Psoas muscle (tissue), 8 donors: ENCODE data around the gene SPTBN4. TPM values are rescaled to one million over a fixed set of nuclear protein-coding genes. Genes with fewer than 3 reads are reported as not detected.

Experiments used
- ATAC-seq, 4 donors: fragments of 200-7000 bp; cut with Tn5 transposase; one replicate each; pipeline ENCODE4 v1.9.1; 2020; ENCODE audit warnings: moderate library complexity in 3 of 4, mild to moderate bottlenecking in 2 of 4
- DNase-seq, 2 donors: peaks; one replicate each; pipeline ENCODE4 v3.0.0-alpha.2; 2020
- H3K27ac ChIP-seq: fragments of 200-600 bp; one replicate; pipeline ENCODE4 v1.8.0; 2022
- H3K27me3 ChIP-seq, 3 donors: fragments of 200-600 bp in 1 of 3; one replicate each; pipeline versions ENCODE4 v1.6.1 to v1.8.0; 2013 to 2022; ENCODE audit warnings: low read length in 2 of 3, mild to moderate bottlenecking in 2 of 3, moderate library complexity in 1 of 3; ENCODE audit not compliant: insufficient read depth in 3 of 3
- H3K36me3 ChIP-seq, 2 donors: fragments of 200-600 bp in 1 of 2; one replicate each; pipeline versions ENCODE4 v1.6.1 to v1.8.0; 2013 to 2022; ENCODE audit warnings: low read depth in 1 of 2, mild to moderate bottlenecking in 1 of 2, moderate library complexity in 1 of 2; ENCODE audit not compliant: insufficient read depth in 1 of 2
- H3K4me1 ChIP-seq: fragments of 200-600 bp; one replicate; pipeline ENCODE4 v1.8.0; 2022
- H3K4me3 ChIP-seq: fragments of 200-600 bp; one replicate; pipeline ENCODE4 v1.8.0; 2022; ENCODE audit warnings: mild to moderate bottlenecking
- H3K9me3 ChIP-seq: fragments of 200-600 bp; one replicate; pipeline ENCODE4 v1.8.0; 2022
- CTCF ChIP-seq: fragments of 200-600 bp; IDR thresholded peaks from one replicate; pipeline ENCODE4 v1.8.0; 2022; ENCODE audit warnings: antibody characterized with exemption
- WGBS, 3 donors: extraction: QIAGEN DNeasy Blood & Tissue Kit; methylation state at CpG; one replicate each; pipeline versions ENCODE4 v1.1.6 to v1.1.7; 2013; 5-methylcytosine and 5-hydroxymethylcytosine counted together
- intact Hi-C, 2 donors: fragments of 100-400 bp; cut with DNase I; formaldehyde crosslinking; loops; one replicate each; pipeline versions ENCODE4 v1.11.0 to v1.14.2; 2022
- polyA plus RNA-seq, 3 donors: library from polyadenylated mRNA; stranded (reverse); fragments of 200-250 nt; gene quantifications; one replicate each; pipeline ENCODE4 v1.2.3, GENCODE V29; 2013
- total RNA-seq, 4 donors: library from RNA; stranded (reverse); fragmentation: NEBNext Ultra II Directional in 2 of 4; extraction: Animal tissue kit (Norgen Biotek cat#: 25700) in 2 of 4; gene quantifications; one replicate each; pipeline versions ENCODE4 v1.2.1 to v1.2.4, GENCODE V29; 2021 to 2023
- donor health status: healthy with polysubstance abuse.
- donor health status: DM: no; HTN: no; CAD: no; lungs with moderate emphysema.
- donor health status: Bipolar disorder and iron deficiency.
- donor health status: healthy.
- donor health status: DM: yes; HTN: yes; CAD: no.
- donor health status: DM: no; HTN: no; CAD: no.
- donor health status: DM: no; HTN: no; CAD: no.
- donor health status: DM: yes; HTN: yes; CAD: no.

Gene SPTBN4
- total and polyA plus RNA-seq, 7 donors = 0.66 to 4.7 (median 2.8) TPM

- H3K9me3 ChIP-seq = no peaks in the 10 kb centered on the region
- no peak for TF ChIP-seq CTCF
- H3K36me3 ChIP-seq = no peaks in the 10 kb centered on the region
- H3K4me3 ChIP-seq = peak overlapping the region; percentile 85
- intact Hi-C loops = loop anchor here in 1 of 2 donors (2.0 to 5.0 kb wide), 2 partner anchors 44 to 132 kb away; no protein-coding TSS in a partner anchor
- 10 to 16% (median 14%) methylated on average over 11 of the region's 11 CpGs for WGBS, 3 donors
- DNase-seq = no peak
- H3K27ac ChIP-seq = peak overlapping the region; percentile 94
- H3K27me3 ChIP-seq = no peaks in the 10 kb centered on the region
- ATAC-seq = peak; percentile 32 to 37 (median 34)
- peaks cover 12% of the 10 kb centered on the region for H3K4me1 ChIP-seq
Measured at GRCh38 chr19:40465025-40465556, 1.7 kb upstream of the SPTBN4 start.

- Histone ChIP-seq H3K4me1 (peaks cover 12% of the 10 kb centered on the region), H3K36me3 (no peaks in the 10 kb centered on the region), H3K27me3 (no peaks in the 10 kb centered on the region), H3K27ac (peak within 1 kb of the TSS; percentile 94), H3K9me3 (no peaks in the 10 kb centered on the region), H3K4me3 (peak within 1 kb of the TSS; percentile 85)
- DNase-seq (peak; percentile 100), ATAC-seq (peak; percentile 90 to 94 (median 92))
- intact Hi-C loops = loop anchor here in 1 of 2 donors (2.0 to 5.0 kb wide), 2 partner anchors 45 to 132 kb away; no protein-coding TSS in a partner anchor
- TF ChIP-seq CTCF = no peak
- 0% methylated on average over 49 to 54 of the region's 54 CpGs for WGBS, 3 donors
Measured at GRCh38 chr19:40465557-40466218, 1.1 kb upstream of the SPTBN4 start, which contains the start of gene BLVRB. Gene BLVRB, minus strand, starts transcription at chr19:40465745. Its CDS starts 57 bp downstream, at chr19:40465688.

- peak overlapping the region; percentile 85 for H3K4me3 ChIP-seq
- peak overlapping the region; percentile 94 for H3K27ac ChIP-seq
- no peaks in the 10 kb centered on the region for H3K27me3 ChIP-seq
- H3K9me3 ChIP-seq = no peaks in the 10 kb centered on the region
- ATAC-seq = peak; percentile 2 to 56 (median 46)
- DNase-seq = peak; percentile 53 to 72
- 7 to 12% (median 8%) methylated on average over 41 to 48 of the region's 48 CpGs for WGBS, 3 donors
- no peaks in the 10 kb centered on the region for H3K36me3 ChIP-seq
- no peak for TF ChIP-seq CTCF
- intact Hi-C loops = loop anchor here in 1 of 2 donors (5.0 kb wide), 1 partner anchor 131 kb away; no protein-coding TSS in a partner anchor
- H3K4me1 ChIP-seq = peaks cover 12% of the 10 kb centered on the region
Measured at GRCh38 chr19:40466219-40466984, 399 bp upstream of the SPTBN4 start.

- intact Hi-C loops = loop anchor here in 1 of 2 donors (5.0 kb wide), 1 partner anchor 128 kb away; no protein-coding TSS in a partner anchor
Measured at GRCh38 chr19:40469011-40469410, 2.2 kb downstream of the SPTBN4 start.

More at GRCh38 chr19:40469011-40469410, 2.2 kb downstream of the SPTBN4 start:
- no peaks in the 10 kb centered on the region for H3K9me3 ChIP-seq
- ATAC-seq (no peak), DNase-seq (no peak)
- no peak for TF ChIP-seq CTCF
- WGBS, 3 donors = 91 to 93% (median 93%) methylated on average over 6 of the region's 6 CpGs
- no peaks in the 10 kb centered on the region for H3K36me3 ChIP-seq
- H3K27ac ChIP-seq = no peak overlapping the region
- H3K4me1 ChIP-seq = peaks cover 6% of the 10 kb centered on the region
- H3K4me3 ChIP-seq = no peak overlapping the region
- no peaks in the 10 kb centered on the region for H3K27me3 ChIP-seq
